Measurements from ENCODE around the gene MSL3B.
"Not testable (repeated sequence)": the region's sequence is repeated elsewhere in the genome, so short reads cannot be mapped to it uniquely, and the experiment has no call there.

Gene MSL3B

GRCh38 chr2:233892793-233893192, 24.6 kb upstream of the MSL3B start:
- Histone ChIP-seq H3K9me3 (no peaks in the 10 kb centered on the region), H3K4me3 (no peak overlapping the region), H3K27me3 (no peaks in the 10 kb centered on the region), H3K27ac (no peak overlapping the region), H3K4me1 (no peaks in the 10 kb centered on the region), H3K36me3 (no peaks in the 10 kb centered on the region)
- intact Hi-C loops (cut with DNase I): no loop called here
- 85 to 89% methylated on average over 2 of the region's 2 CpGs for WGBS, 2 donors
- DNase-seq: no peak
- TF ChIP-seq EP300 (IDR thresholded peaks at IDR 0.05) (no peak), POLR2AphosphoS5 (IDR thresholded peaks at IDR 0.05) (no peak), POLR2A (IDR thresholded peaks at IDR 0.05) (no peak)
- TF ChIP-seq, protein P1, sequence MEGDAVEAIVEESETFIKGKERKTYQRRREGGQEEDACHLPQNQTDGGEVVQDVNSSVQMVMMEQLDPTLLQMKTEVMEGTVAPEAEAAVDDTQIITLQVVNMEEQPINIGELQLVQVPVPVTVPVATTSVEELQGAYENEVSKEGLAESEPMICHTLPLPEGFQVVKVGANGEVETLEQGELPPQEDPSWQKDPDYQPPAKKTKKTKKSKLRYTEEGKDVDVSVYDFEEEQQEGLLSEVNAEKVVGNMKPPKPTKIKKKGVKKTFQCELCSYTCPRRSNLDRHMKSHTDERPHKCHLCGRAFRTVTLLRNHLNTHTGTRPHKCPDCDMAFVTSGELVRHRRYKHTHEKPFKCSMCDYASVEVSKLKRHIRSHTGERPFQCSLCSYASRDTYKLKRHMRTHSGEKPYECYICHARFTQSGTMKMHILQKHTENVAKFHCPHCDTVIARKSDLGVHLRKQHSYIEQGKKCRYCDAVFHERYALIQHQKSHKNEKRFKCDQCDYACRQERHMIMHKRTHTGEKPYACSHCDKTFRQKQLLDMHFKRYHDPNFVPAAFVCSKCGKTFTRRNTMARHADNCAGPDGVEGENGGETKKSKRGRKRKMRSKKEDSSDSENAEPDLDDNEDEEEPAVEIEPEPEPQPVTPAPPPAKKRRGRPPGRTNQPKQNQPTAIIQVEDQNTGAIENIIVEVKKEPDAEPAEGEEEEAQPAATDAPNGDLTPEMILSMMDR (IDR thresholded peaks at IDR 0.05): no peak

DNA sequence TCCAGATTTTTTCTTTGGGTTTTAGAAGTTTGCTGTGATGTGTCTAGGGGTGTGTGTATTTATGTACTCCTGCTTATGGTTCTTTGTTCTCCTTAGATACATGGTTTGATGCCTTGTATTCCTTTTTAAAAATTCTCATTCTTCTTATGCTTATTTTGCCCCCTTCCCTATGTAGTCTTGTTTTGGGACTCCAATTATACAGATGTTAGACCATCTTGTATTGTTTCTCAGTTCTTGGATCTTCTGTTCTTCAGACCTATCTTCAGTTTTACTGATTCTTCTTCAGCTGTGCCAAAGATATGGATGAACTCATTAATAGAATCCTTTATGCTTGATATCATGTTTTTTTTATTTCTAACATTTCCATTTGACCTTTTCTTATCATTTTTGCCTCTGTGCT, 14.2 kb upstream of the MSL3B start:
- Histone ChIP-seq H3K9me3 (peaks cover 0 to 6% (median 5%) of the 10 kb centered on the region in 4 donors), H3K36me3 (no peaks in the 10 kb centered on the region), H3K27ac (no peak overlapping the region), H3K4me1 (no peaks in the 10 kb centered on the region), H3K27me3 (no peaks in the 10 kb centered on the region), H3K4me3 (no peak overlapping the region)
- TF ChIP-seq EP300 (IDR thresholded peaks at IDR 0.05) (no peak), POLR2AphosphoS5 (IDR thresholded peaks at IDR 0.05) (no peak), POLR2A (IDR thresholded peaks at IDR 0.05) (no peak)
- TF ChIP-seq, protein P1 (IDR thresholded peaks at IDR 0.05): no peak
- DNase-seq: no peak
- intact Hi-C loops (cut with DNase I): no loop called here

- H3K9me3 ChIP-seq; intact Hi-C loops (cut with DNase I); H3K4me3 ChIP-seq; DNase-seq; H3K36me3 ChIP-seq; H3K4me1 ChIP-seq; H3K27me3 ChIP-seq; H3K27ac ChIP-seq: not testable (repeated sequence)
- WGBS, 2 donors: 13 to 26% methylated on average over 2 of the region's 2 CpGs
Observed at GRCh38 chr2:233872125-233872524, 3.9 kb upstream of the MSL3B start.

DNA sequence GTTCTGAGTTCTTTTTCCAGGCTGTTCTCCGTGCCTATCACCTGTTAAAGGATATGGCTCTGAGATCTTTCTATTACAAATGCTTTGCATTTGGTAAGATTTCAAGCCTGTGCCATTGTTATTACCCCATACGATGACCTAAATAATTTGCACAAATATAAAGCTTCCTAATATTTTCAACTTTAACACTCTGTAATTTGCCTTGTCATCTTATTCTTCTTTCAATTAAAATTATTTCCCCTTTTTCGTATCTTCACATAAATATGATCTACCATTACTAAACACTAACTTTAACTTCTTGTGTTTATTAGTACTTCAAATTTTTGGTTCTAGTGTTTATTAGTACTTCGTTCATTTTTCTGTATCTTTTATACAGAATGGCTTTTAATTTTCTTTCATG, 3.2 kb upstream of the MSL3B start:
- Histone ChIP-seq H3K27me3 (no peaks in the 10 kb centered on the region), H3K4me3 (no peak overlapping the region), H3K4me1 (no peaks in the 10 kb centered on the region), H3K27ac (no peak overlapping the region), H3K36me3 (no peaks in the 10 kb centered on the region), H3K9me3 (peaks cover 0 to 4% (median 0%) of the 10 kb centered on the region in 4 donors)
- 62% methylated on average over 4 of the region's 4 CpGs for WGBS, 2 donors
- intact Hi-C loops (cut with DNase I): no loop called here
- no peak for DNase-seq
- TF ChIP-seq, protein P1 (IDR thresholded peaks at IDR 0.05): no peak
- TF ChIP-seq POLR2AphosphoS5 (IDR thresholded peaks at IDR 0.05) (no peak), EP300 (IDR thresholded peaks at IDR 0.05) (no peak)

DNA sequence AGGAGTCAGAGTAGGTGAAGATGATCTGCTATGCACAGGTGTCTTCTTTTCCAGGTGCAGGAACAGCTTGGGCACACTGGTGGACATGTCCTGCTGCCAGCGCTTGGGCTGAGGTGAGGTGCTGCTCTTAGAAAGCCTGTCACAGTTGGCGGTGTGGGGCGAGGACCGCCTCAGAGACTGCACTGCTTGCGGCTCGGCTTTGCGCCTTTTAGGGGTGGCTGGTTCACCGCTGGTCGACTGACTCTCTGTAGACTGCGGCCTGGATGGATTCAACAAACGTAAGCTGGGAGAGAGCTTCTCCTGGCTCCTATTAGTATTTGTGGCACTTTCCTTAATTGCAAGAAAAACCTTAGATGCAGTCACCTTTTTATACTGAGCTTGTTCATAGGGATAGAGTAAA, 1.7 kb downstream of the MSL3B start:
- no peaks in the 10 kb centered on the region for H3K9me3 ChIP-seq
- intact Hi-C loops (cut with DNase I): no loop called here
- no peaks in the 10 kb centered on the region for H3K4me1 ChIP-seq
- H3K36me3 ChIP-seq: no peaks in the 10 kb centered on the region
- H3K27ac ChIP-seq: no peak overlapping the region
- TF ChIP-seq POLR2A (IDR thresholded peaks at IDR 0.05) (no peak), POLR2AphosphoS5 (IDR thresholded peaks at IDR 0.05) (no peak), EP300 (IDR thresholded peaks at IDR 0.05) (no peak)
- TF ChIP-seq, protein P1 (IDR thresholded peaks at IDR 0.05): no peak
- no peak overlapping the region for H3K4me3 ChIP-seq
- no peak for DNase-seq
- WGBS, 2 donors: 93 to 99% methylated on average over 11 of the region's 11 CpGs
- H3K27me3 ChIP-seq: no peaks in the 10 kb centered on the region
